GM19025 (cell line): Measurements from ENCODE around the gene MEG3.

Experiments
- ATAC-seq: cut with Tn5 transposase; IDR thresholded peaks from one replicate; pipeline ENCODE4 v1.9.1; 2021; ENCODE audit warnings: mild to moderate bottlenecking, low read depth, moderate library complexity; ENCODE audit not compliant: unreplicated experiment

The MEG3 gene

DNA sequence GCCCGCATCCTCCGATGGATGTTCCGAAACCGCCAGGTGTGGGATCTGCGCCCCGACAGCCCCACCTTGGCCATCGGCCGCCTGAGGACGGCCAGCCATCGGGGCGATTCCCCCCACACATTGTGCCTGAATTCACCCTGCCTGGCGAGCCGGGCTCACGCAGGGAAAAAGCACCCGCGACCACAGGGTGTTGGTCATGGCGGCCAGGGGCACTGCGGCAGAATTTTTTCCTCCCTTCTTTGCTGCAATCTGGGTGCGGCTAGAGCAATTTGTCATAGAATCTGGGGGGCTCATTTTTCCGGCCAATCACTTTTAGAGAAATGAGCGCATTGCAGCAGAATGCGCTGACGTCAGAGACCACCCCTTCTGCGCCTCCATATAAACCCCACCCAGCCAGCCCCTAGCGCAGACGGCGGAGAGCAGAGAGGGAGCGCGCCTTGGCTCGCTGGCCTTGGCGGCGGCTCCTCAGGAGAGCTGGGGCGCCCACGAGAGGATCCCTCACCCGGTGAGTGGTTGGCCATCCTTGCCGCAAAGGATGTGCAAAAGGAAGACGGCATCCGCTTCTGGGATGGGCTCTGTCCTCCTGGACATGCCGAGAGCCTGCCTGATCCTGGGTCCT is at the start of gene MEG3:
MEG3 (plus strand) TSS at position 406 of the 619 bp plus-strand sequence.
- no peak for ATAC-seq

DNA sequence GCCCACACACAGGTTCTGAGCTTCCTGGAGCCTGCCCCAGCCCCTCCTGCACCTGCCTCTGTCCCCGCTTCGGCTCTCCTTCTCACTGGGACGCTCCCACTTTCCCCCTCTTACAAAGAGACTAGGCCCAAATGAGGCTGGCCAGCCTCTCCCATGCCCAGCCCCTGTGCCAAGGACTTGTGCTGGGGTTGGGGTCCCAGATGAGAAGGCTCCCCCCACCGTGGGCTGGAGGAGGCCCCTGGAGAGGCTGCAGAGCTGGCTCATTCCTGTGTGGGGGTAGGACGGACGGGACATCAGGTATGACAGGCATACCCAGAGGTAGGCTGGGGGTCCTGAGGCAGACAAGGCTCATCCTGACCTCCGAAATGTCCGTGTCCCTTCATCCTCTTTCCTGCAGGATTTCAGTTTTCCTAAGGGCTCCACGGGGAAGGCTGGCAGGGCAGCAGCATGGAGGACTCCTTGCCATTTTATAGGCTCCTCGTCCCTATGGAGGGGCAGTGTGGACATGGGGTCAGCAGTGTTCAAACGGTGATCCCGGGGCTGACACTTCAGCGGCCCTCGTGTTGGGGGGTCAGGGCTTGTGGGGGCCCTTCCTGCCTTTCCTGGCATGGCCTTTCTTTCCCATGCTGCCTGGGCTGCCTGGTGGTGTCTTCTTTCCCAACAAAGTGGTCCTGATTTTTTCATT is 49.1 kb upstream of the MEG3 start:
- ATAC-seq = no peak

DNA sequence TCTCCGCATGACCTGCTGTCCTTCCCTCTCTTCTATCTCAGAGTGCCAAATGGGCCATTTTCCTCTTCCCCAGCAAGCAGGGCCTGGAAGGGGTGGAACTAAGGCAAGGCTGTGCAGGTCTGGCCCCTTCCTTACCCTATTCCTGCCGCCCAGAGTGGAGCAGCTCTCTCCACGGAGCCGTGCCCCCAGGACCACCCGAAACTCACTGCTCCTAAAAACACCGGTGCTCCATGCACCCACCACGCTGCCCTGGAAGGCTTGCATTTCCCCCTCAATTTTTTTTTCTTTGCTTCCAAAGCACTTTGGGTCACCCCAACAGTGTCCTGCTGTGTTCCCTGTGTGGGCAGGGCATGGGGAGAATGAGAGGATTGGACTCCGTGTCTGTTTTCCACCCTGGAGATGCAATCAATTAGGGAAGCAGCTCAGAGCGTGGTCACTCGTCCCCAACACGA is 48.5 kb upstream of the MEG3 start:
- no peak for ATAC-seq

DNA sequence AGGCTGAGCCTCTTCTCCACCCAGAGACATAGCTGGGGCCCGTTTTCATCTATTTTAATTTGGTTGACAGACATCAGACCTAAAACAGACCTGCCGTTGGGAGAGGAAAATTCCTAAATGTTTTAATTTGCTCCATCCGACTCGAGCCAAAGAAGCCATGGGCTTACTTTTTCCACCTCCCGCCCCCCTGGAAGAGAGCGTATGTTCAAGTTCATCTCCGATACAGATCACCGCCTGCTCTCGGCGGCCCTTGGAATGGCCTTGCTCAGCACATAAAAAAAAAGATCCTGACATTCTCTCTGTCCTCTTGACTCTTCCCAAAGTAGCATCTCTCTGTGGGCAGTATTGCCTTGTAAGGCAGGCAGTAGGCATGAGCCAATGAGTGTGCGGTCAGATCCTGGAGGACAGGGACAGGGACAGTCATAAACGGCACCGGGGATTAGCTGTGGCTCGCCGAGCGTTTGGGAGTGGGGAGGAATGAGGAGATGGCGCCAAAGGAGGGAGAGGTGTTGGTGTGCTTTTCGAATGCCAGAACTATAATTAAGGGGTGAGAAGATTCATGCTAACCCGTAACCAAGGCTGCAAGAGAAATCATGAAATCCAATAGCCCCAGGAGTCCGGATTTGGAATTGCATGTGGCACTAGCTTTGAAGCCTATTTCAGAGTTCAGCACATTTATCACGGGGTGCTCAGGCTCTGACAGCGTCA is 47.9 kb upstream of the MEG3 start:
- no peak for ATAC-seq

DNA sequence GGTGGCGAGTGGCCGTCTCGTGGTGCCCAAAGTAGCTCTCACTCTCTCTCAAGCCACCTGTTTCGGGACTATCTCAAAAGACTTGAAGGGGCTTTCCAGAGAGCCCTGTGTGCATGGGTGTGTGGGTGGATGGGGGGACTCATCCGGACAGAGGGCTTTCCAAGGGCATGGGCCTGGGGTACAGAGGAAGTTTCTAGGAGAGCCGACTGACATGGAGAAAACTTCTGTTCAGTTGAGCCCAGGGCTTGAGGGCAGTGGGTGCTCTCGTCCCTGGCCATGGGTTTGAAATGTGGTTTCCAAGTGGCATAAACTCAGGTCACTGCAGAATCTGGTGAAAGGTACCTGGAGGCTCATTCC is 47.4 kb upstream of the MEG3 start:
- ATAC-seq = no peak

DNA sequence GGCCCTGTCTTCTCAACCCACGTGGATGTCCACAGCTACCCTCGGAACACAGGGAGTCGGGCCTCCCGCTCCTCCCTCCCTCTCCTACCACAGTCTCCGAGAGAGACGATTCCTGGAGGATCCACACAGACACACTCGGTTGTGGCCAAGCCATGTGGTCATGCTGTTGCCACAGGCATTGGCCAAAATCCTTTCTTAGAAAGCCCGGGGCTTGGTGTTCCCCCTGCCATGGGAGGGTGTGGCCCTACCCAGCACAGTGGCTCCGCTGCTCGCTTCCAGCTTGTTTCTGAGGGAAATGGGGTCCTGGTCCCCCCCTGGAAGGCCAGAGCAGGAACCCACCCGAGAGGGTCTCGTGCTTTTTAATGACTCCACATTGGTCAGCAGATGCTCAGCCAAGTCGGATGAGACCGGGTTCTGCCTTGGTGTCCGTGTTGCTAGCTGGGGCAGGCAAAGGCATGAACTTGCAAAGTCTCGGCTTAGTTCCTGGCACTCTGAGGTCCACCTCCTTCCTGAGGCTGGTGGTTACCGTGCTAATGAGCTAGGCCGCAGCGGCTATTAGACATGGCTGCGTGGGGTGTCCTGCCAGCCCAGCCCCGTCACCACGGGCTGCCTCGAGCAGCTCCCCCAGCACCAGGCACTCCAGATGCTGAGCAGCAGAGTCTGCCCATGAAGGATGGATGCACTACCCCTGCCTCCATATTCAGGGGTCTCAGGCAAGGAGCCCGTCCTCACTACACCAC is 46.8 kb upstream of the MEG3 start:
- no peak for ATAC-seq

DNA sequence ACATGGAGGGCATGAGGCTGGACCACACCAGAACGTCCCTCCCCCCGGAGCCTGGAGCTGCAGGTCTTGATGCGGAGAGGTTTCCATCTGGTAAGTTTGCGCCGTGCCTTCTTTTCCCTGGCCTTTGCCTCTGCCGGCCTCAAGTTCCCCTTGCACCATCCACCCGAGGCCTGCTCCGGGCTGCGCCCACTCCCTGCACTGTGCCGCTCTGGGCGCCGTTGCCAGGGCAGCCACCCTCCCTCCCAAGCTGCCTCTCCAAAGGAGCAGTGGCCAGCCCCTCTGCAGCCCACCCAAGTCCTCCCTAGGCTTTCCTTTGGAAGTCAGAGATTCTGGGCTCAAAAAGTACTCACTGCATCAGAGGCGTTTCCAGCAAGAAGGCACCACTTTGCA is 46.2 kb upstream of the MEG3 start:
- ATAC-seq = no peak

DNA sequence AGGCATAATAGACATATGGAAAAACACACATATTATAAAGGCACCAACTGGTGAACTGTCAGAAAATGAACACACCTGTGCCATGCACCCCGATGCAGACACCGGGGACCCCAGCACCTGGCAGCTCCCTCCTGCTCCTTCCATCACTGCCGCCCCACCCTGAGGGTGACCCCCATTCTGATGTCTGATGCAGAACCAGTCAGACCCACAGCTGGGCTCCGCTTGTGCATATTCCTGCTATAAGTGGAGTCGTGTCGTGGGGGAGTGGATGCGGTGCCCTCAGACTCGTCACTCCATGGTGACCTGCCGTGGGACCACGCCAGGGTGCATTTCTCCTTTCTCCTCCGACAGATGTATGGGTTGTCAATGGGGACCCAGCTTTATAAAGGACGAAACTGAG is 45.7 kb upstream of the MEG3 start:
- no peak for ATAC-seq

DNA sequence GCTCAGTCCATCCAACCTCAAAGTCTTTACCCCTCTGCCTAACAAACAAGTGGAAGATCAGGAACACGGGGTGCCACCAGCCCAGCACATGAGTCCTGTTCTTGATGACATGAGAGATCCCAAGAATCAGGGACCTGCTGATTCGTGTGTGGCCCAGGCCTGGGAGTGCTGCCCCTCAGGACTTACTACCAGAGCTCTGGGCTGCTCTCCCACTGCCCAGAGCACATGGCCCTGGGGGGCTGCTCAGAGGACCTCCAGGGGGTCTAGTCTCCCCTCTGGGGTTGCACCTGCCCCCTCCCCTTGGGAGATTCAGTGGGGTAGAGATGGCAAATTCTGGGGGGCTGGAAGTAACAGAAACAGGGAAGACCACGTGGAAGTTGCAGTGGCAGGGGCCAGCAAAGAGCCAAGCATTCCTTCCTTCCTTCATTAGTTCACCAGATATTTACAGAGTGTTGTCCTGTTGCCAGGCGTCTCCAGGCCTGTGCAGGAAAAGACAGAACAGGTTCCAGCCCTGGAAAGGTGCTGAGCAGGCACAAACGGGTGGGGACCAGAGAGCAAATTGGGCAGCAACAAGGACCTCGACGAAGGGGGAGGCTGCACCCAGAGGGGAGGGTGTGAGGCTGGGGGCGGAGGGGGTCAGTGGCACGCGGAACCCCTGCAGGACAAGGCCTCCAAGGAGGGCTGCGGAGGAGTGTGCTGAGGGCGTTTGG is 45.1 kb upstream of the MEG3 start:
- no peak for ATAC-seq

DNA sequence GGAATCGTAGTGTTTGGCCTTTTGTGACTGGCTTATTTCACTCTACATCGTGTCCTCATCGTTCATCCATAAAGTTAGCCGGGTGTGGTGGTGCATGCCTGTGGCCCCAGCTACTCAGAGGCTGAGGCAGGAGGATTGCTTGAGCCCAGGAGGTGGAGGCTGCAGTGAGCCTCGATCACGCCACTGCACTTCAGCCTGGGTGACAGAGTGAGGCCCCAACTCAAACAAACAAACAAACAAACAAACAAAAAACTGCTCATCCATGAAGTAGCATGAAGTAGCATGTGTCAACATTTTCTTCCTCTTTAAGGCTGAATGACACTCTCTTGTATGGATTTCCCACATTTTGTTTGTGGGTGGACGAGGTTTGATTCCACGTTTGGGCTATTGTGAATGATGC is 44.0 kb upstream of the MEG3 start:
- ATAC-seq = no peak

DNA sequence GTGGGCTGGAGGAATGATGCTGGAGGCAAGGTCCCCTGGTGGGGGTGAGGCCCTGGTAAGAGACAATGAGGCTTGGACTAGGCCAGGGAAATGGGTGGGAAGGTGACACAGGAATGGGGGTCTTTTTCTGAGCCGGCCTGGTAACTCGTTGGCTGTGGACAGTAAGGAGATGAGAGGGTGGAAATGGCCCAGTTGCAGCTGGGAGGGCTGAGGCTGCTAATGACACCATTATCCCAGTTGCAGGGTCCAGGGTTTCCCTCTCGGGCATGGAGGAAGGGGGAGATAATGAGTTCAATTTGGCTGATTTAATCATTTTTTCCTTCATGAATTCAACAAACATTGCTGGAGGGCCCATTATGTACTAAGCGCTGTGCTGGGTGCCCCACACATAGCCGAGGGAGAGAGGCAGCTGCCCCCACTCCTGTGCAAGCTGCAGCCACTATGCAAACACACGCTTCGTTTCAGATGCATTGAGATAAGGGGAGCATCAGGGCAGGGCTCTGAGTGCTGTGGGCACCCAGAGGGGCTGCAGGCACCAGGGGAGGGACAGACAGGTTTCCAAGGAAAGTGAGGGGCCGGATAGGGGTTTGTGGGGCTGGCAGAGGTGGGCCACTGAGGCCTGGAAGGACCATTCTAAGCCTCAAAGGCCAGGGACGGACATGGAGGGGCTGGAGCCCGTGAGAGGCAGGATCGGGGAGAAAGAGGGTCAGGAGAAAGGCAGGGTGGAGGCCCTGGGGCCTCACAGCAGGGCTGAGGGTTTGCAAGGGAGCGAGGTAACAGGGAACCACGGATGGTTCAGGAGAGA is 43.2 kb upstream of the MEG3 start:
- ATAC-seq = no peak

DNA sequence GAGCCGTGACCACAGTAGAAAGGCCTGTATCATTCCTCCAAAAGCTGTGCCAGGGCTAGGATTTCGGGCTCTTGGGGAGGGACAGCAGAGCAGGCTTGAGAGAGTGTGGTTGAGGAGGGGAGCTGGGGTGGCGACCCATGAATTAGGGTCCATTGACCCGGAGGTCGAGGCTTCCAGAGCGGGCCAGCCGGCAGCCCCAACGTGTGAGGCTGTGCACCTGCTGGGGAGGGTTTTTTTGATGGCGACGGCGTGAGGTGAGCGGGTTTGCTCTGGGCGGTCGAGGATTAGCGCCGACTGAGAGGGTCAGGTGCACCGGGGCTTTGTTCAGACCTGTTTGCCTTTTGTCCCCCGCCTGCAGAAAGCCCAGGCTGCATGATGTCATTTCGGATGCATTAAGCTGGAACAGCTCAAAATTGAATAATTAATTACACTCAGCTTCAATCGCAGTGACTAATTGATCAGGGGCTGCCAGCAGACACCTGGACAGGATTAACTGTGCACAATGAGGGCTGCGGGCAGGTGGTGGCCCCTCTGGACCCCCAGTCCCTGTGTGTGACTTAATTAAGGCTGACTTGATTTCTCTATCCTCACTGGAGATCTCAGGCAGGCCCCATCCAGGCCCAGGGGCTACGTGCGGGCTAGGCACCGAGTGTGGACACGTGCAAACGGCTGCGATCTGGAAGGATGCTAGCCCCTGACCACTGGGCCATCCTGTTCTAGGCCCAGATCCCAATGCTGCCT is 42.1 kb upstream of the MEG3 start:
- no peak for ATAC-seq

DNA sequence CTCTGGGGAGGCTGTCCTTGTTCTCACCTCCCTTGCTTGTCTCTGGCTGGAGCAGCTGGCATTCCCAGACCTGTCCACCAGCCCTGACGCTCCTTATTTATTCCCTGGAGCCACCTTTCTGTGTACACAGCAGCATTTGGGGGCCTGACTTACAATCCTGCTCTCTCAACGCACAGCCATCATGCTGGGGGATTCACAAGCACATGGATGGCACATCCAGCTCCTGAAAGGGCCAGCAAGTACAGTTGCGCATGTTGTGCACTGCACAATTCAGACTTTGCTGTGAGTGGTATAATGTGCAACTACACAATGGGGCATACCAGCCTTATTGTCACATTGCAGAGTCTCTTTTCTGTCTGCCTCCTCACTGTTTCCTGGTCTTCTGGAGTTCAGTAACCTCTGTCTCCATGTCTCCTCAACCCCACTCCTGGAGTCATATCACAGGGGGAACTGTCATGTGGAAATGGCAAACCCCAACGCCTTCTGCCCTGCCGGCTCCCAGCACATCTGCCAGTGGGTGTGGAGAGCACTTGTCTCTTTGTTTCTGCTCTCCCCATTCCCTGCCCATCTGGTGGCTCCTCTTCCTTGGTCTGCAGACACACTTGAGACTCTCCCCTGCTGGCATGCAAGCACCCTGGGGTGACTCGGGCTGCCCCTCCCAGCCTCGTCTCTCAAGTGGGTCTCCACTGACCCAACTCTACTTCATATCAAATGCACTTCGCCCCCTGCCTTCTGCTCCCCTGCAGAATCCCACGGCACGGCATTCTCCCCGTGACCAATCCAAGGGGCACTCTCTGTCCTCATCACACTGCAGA is 41.2 kb upstream of the MEG3 start:
- ATAC-seq = no peak

DNA sequence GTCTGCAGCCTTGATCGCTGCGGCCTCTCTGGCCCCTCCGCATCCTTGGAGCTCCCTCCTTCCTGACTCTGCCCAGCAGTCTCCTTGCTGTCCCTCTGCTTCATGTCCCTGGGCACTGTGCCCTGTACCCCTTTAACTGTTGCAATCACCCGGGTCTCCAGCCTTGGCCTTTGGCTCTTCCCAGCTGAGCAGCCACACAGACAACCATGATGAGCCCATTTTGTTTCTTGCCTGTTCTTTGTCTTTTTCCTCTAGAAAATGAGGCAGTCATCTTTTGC is 40.6 kb upstream of the MEG3 start:
- ATAC-seq = no peak

DNA sequence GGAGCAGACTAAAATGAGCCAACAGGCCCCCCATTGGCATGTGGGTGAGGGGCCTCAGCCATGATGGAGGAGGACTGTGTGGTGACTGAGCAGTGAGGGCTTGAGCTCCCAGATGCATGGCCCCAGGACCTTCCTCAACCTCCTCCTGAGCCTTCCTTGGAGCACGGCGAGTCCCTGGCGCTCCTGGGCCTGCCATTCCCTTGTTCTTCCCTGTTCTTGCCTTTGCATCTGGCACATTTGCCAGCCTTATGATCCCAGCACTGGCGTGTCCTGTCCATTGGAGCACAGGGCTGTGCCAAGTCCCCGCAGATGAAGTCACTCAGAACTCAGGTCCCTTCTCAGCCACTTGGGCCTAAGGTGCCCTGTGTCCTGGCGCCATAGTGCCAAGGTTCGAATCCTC is 40.3 kb upstream of the MEG3 start:
- ATAC-seq = no peak

DNA sequence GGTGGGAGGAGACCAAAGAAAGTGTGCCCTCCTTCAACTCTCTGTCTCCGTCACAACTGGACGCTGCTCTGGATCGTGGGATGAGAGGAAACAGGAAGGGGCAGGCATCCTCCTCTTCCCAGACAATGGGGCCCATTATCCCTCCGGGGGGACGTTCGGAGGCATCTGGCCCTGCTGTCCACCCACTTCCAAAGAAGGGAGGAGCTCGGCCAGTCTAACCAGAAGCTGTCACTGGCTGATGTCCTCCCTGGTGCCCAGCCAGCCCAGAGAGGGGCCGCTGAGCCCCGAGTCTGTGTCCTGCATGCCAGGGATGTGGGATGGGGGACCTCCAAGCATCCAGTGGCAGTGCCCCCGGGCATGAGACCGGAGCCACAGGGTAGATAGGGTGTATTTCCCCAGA is 39.8 kb upstream of the MEG3 start:
- no peak for ATAC-seq

DNA sequence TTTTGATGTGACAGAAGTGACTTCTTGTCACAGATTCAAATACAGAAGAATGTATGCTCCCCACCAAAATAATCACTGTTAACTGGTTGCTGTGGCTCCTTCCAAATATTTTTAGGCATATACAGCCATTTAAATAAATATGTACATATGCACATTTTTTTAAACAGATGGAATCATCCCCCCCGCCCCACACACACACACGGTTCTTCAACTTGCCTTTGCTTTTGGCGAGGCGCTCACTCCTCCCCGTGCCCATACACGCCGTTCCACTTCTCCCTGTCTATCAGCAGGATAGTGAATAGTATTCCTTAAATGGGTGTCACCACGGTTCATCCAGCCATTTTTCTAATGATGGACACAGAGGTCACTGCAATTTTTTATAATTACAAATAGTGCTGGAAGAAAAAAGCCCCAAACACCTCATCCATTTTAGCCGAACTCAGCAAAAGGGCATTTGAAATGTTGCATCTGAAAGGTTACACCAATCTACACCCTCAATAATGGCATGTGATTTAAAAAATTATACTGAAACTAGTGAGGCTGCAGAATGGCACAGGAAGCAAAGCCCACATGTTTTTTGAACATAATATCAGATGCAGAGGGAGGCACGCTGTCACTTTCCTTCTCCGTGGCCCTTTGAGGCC is 39.2 kb upstream of the MEG3 start:
- no peak for ATAC-seq

DNA sequence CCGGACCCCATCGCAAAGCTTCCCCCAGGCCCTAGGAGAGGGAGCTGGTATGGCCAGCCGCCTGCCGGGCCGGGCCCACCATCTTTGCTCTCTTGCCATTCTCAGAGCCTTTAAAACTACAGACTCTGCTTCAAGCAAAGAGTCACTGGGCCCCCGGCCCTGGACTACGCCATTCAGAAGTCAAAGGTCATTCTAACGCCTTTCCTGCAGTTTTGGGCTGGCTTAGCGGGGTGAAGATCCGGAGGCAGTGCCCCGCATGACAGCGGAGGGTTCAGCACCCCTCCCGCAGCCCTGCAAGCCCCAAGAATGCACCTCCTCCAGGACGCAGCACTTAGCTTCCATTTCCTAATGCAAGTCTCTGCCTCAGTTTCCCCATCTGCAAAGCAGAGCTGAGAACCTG is 38.3 kb upstream of the MEG3 start:
- no peak for ATAC-seq
